Measurements from ENCODE around the gene RPLP2.

RPLP2 gene

DNA sequence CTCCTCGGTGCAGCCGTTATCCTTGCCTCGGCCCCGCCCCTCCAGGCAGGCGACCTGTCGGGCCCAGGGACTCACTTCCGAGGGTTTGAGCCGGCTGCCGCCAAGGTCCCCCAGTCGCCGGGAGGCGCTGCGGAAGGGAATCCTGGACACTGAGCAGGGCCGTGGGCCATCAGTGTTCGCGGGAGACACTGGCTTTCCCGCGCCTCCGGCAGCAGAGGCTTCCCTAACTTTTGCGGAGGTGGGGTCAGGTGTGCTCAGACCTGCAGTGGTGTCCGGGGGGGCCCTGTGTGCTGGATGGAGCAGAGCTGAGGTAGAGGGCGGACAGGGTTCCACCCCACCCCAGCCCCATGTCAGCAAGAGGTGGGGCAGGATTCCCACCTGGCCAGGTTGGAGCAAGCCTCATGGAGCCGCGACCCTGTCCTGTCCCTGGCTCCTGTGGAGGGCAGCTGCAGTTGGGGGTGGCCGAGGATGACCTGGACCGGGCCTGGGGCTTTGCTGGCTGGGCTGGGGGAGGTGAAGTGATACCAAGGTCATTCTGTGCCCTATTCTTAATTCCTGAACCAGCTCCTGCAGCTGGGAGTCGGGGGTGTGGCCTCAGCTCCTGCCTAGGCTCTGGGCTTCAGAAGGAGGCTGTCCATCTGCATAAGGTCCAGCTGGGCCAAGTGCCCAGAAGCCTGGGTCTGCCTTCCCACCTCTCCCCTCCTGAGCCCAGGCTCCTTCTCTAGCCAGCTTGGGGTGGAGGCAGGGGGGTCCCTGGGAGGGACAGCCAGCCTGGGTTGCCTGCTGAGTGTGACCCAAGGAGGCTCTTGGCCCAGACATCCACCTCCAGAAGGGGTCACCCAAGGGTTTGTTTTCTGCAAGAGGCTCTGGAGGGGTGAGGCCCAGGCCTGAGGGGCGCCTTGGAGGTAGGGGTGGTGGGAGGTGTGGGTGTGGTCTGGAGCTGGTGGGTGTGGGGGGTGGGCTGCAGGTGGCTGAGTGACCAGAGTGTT lies 41.3 kb downstream of the RPLP2 start:
- DNase-seq (ENCODE audit: low read depth): no peak

DNA sequence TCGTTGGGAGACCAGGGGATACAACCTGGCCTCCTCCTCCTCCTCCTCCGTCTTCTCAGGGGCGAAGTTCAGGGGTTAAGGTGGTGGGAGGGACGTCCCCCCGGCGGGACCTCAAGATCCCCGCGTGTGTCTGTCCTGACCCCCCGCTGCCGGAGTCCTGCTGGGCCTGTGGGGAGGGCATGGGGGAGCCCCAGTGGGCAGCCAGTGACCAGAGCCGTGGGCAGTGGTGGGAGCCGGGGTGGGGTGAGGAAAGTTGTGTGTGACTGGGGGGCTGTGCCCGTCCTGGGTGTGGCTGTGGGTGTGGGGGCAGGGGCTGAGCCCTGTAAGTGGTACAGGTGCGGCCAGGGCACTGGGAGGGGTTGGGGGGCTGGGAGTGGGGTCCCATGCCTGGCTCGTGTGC lies 43.0 kb downstream of the RPLP2 start:
- DNase-seq (ENCODE audit: low read depth): no peak

DNA sequence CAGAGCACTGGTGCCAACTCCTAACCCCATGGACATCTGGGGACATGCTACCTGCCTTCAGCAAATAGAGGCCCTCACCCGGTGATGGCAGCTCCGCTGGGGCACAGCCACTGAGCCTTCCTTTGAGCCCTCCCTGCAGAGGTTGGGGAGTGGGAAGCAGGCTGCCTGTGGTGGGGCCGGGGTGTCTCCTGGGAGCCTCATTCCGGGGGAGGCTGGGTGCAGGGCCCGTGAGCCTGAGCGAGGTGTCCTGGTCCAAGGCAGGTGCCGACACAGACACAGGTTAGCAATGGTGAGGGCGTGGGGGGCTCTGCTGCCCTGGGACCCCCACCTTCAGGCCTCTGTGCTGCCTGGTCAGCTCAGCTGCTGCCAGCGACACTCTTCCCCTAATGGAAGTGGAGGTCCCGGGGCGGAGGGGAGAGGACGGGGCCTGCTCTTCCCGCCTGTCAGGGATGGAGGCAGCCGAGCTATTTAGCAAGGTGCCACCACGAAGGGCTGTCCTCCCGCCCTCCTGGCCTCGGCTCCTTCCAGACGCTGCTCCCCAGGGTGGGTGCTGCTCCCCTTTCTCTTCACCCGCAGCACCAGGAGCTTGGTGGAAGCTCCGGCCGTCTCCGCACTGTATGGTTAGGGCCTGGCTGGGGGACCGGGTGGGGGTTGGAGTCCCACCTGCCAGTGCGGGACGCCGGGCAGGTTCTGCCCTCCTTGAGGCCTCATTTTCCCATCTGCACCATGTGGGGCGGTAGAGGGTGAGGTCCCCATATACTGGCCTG lies 44.1 kb downstream of the RPLP2 start:
- DNase-seq (ENCODE audit: low read depth): no peak

DNA sequence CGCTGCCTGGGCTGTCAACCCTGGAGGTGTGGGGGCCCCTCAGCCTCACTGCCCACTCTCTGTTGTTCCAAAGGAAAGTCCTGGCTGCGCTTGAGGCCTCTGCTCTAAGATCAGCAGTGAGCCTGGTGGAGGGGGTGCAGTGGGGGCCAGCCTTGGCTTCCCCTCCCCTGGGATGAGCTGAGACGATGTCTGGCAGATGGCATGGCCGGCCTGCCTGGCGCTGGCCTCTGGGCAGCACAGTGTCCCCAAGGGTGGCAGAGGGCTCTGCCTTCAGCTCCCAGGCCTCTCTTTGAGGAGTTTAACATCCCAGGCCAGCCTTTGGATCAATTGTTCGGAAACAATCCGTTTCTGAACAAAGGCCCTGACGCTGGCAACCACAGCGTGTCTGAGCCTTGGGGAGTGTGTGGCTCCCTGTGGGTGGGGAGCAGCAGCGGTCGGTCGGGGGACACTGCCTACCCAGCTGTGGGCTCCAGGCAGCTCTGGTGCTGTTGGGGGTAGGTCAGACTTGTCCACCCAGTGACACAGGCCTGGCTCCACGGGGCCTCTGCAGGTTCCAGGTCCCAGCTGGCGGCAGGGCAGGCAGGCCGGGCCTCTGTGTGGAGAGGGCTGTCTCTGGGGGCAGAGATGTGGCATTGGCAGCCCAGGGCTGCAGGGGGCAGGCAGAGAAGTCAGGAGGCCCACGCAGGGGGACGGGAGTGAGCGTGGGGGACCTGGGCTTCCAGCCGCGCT lies 45.0 kb downstream of the RPLP2 start:
- no peak for DNase-seq (ENCODE audit: low read depth)

DNA sequence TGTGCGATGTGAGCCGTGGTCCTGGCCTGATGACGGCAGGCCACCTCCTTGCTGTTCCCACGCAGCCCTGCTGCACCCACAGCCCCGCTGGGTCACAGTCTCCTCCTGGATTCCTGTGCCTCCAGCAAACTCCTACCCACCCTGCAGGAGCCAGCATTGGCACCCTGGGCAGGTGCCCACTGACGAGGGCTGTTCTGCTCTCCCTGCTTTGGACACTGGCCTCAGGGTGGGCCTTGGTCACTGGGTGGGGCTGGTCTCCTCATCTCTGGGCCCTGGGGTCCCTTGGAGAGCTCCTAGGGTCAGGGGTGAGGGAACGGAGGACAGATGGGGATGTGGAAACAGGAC lies 45.5 kb downstream of the RPLP2 start:
- DNase-seq (ENCODE audit: low read depth): no peak

DNA sequence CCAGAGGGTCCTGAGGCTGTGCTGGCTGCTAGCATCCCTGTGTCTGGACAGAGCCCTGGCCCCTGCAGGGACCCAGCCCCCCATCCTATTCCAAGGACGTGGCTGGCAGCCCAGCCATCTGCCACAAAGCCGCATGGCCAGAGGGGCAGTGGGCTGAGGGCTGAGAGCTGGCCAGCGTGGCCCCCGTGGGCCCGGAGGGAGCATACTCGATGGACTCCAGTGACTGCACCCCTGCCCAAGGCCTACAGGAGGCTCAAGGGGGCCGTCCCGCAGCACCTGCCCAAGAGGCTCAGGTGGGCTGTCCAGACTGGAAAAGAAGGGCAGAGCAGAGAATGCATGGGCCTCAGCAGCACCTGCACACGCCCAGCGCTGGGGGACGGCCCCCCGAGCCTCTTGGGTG lies 46.0 kb downstream of the RPLP2 start:
- DNase-seq (ENCODE audit: low read depth): no peak

DNA sequence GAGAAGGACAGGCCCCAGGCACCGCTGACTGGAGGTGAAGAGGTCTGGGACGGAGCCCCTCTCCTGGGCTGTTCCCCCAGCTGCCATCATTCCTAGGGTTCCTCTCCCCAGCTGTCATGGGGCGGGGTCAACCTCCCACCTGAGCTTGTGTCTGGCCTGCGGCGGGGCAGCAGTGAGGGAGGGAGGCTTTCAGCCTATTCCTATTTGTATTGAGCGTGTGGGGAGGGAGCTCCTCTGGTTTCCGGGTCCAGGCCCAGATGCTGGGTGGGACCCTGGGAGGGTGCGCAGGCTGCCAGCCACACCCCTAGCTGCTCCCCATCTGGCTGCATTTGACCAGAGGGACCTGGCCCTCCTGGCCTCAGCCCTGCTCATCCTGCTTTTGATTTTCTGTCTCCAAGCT lies 46.6 kb downstream of the RPLP2 start:
- no peak for DNase-seq (ENCODE audit: low read depth)

DNA sequence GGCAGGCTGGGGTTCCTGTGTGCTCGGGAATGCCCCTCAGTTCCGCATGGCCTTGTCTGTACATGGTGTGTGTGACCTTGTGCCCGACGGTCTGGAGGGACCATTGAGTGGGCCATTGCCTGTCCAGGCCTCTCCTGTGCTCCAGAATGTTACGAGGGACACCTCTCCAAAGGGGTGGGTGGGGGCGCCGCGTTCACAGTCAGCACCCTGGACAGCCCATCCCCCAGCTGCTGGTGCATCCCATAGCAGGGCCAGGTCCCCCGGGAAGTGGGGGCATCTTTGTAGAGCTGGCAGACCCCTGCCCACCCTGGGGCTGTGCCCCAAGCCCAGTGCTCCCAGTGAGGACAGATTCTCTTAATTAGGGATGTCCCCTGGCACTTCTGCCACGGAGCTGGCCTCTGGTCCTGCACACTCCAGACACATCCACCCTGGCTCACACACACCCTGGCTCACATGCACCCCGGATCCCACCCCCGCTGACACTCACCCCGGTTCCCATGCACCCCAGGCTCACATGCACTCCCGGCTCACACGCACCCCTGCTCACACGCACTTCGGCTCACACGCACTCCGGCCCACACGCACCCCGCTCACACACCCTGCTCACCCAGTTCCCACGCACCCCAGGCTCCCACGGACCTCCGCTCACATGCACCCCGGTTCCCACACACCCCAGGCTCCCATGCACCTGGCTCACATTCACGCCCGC lies 48.4 kb downstream of the RPLP2 start:
- no peak for DNase-seq (ENCODE audit: low read depth)

DNA sequence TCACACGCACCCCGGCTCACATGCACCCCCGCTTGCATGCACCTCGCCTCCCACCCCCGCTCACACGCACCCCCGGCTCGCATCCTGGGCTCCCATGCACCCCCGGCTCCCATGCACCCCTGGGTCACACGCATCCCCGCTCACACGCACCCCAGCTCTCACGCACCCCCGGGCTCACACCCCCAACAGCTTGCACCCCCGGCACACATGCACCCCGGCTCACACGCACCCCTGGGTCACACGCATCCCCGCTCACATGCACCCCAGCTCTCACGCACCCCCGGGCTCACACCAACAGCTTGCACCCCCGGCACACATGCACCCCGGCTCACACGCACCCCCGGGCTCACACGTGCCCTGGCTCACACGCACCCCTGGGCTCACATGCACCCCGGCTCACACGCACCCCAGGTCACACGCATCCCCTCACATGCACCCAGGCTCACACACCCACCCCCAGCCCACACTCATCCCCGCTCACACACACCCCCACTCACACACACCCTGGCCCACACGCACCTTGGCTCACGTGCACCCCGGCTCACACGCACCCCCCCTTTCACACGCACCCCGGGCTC lies 49.1 kb downstream of the RPLP2 start:
- DNase-seq (ENCODE audit: low read depth): no peak

DNA sequence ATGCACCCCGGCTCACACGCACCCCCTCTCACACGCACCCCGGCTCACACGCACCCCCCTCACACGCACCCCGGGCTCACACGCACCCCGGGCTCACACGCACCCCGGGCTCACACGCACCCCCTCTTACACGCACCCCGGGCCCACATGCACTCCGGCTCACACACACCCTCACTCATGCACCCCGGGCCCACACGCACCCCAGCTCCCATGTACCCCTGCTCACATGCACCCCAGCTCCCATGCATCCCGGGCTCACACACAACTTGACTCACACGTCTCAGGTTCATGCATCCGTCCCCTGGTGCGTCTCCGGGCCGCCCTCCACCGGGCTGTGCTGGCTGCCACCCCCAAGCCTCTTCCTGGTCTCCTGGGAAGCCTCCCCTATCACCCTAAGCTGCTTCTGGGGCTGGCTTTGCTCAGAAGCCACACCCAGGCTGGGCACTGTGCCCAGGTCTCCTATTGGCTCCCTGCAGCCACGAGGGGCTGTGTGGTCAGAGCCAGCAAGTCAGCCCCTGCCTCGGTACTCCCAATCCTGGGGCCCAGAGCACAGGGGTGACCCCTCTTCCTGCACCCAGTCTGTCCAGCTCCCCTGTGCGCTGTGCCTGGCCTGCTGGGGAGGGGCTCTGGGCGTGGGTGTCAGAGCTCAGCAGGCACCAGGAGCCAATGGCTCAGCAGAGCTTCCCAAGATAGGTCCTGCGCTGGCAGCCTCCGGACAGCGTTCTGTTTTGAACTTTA lies 49.8 kb downstream of the RPLP2 start:
- no peak for DNase-seq (ENCODE audit: low read depth)

DNA sequence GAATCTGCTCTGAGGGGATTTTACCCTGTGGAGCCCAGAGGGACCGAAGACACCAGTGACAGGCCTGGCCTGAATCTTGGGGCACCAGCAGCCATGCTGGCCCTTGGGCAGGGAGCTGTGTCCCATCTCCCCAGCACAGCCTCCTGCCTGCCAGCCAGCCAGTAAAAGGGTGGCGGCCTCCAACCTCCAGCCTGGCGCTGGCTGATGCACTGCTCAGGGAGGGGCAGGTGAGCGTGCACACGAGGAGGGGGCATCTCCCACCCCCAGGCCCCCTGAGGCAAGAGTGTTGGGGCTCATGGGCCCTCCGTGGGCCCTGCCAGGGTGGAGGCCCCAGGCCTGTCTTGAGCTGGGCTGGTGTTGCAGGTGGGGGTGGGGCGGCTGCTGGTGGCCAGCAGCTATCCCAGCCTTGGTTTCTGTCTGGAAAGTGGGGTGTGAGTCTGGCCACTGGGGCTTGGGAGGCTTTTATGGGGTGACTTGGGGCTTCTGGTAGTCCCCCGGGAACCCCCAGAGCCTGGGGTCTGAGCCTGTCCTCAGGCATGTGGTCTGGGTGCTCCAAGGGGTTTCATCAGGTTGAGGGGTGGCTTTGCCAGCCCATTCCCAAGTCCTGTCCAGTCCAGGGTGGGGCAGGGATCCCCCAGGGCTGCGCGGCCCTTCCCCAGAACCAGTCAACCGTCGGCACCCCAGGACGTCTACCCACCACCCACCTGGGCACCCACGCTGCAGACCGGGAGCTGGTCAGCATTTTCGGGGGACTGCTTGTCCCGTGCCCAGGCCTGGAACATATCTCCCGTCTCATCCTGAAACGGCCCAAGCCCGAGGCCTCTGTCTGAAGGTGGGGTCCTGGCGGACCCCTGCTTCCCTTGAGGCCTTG lies 50.7 kb downstream of the RPLP2 start:
- DNase-seq (ENCODE audit: low read depth): no peak

DNA sequence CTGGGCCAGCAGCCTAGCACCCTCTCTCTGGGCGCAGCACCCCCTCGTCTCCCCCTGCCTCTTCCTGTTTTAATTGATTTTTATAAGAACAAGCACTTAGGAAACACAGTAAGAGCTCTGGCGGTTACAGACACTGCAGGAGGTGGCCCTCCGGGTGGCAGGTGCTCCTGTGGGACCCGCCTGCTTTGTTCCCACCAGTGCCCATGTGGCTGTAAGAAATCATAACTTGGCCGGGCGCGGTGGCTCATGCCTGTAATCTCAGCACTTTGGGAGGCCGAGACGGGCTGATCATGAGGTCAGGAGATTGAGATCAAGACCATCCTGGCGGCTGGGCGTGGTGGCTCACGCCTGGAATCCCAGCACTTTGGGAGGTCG lies 51.3 kb downstream of the RPLP2 start:
- DNase-seq (ENCODE audit: low read depth): no peak

DNA sequence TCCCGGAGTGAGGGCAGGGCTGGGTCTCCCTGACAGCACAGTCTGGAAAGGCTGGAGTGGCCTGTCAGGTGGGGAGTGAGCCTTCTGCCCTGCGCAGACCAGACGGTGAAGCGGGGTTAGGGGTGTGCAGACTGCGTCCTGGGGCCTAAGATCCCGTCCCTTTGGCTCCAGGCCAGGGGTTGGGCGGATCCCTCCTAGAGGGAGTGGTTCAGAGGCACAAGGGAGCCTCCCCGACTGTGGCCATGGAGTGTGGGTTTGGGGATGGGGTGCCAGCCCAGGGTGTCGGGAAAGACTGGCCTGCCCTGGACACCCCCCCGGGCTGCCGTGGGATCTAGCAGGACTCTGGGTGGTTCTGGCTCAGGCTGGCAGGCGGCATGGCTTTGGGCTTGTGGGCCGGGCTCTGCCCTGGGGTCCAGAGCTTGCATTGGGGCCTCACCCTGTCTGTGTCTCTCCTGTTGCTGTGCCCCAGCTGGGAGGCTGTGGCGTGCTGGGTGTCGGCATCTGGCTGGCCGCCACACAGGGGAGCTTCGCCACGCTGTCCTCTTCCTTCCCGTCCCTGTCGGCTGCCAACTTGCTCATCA lies 52.4 kb downstream of the RPLP2 start:
- no peak for DNase-seq (ENCODE audit: low read depth)
